OCI-LY1 (cell line): Measurements from ENCODE around the gene ASB2.

Experiments used
- EZH2 ChIP-seq: fragments of 200-600 bp; sonication (generic), shearing (Covaris generic); IDR thresholded peaks from 2 replicates; pipeline ENCODE4 v1.8.0; 2017; ENCODE audit warnings: borderline replicate concordance, mixed run types, mild to moderate bottlenecking, antibody characterized with exemption, low read length, moderate library complexity, mixed read lengths
- TF ChIP-seq, protein P1 (sequence below): fragments of 200-600 bp; sonication (generic), shearing (Covaris generic); IDR thresholded peaks from 2 replicates; pipeline ENCODE4 v1.5.1; 2017; ENCODE audit warnings: mild to moderate bottlenecking, antibody characterized with exemption, low read length, moderate library complexity, mixed read lengths

DNA sequence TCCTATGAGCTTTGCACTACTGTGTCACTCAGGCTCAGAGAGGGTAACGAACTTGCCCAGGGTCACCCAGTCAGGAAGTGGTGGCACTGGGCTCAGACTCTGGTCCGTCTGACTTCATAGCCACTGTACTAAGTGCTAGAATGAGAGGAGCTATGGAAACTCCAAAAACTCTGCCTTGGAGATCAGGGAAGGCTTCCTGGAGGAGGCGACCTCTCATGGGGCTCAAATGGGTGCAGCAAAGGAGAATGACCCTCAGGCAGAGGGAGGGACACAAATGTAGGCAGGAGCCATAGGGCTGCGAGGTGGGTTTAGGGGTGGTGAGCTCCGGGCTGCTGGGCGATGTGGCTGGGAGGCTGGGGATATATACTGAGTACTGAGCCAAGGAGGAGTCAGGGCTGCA, 23.9 kb upstream of the ASB2 start:
- TF ChIP-seq, protein P1, sequence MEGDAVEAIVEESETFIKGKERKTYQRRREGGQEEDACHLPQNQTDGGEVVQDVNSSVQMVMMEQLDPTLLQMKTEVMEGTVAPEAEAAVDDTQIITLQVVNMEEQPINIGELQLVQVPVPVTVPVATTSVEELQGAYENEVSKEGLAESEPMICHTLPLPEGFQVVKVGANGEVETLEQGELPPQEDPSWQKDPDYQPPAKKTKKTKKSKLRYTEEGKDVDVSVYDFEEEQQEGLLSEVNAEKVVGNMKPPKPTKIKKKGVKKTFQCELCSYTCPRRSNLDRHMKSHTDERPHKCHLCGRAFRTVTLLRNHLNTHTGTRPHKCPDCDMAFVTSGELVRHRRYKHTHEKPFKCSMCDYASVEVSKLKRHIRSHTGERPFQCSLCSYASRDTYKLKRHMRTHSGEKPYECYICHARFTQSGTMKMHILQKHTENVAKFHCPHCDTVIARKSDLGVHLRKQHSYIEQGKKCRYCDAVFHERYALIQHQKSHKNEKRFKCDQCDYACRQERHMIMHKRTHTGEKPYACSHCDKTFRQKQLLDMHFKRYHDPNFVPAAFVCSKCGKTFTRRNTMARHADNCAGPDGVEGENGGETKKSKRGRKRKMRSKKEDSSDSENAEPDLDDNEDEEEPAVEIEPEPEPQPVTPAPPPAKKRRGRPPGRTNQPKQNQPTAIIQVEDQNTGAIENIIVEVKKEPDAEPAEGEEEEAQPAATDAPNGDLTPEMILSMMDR = no peak
- TF ChIP-seq EZH2 = no peak
